HT1080 (cell line): Measurements from ENCODE around the gene RGS10. TPM values are rescaled to one million over a fixed set of nuclear protein-coding genes. Genes with fewer than 3 reads are reported as not detected.

ENCODE experiments used
- DNase-seq: peaks from one replicate; pipeline ENCODE4 v3.0.0-alpha.2; 2015; ENCODE audit warnings: low read depth
- total RNA-seq: library from RNA; depleted of rRNA; stranded (reverse); fragments of >200 nt; shearing (Covaris generic); gene quantifications from 2 replicates; pipeline ENCODE4 v1.2.3, GENCODE V29; 2014; rRNA removed

RGS10 gene
- total RNA-seq, 1 experiment from 2014 or later = 55.0 TPM

- DNase-seq = no peak
Observed at GRCh38 chr10:119451300-119451896, 91.1 kb downstream of the RGS10 start.

- no peak for DNase-seq
Observed at GRCh38 chr10:119450606-119451299, 91.8 kb downstream of the RGS10 start.

Other genes with a start within 250 kb of the RGS10 start
- 39.2 and 65.4 TPM in 2 replicates for gene TIAL1, start 54.2 kb upstream of the RGS10 start, total RNA-seq
- gene BAG3, start 108.7 kb upstream of the RGS10 start, total RNA-seq = 30.5 and 46.2 TPM in 2 replicates
- gene INPP5F, start 183.3 kb upstream of the RGS10 start, total RNA-seq = 17.2 and 19.0 TPM in 2 replicates